Measurements from ENCODE around the gene MTA3.

MTA3 gene

GRCh38 chr2:42743659-42743990, 175.2 kb downstream of the MTA3 start:
- TF ChIP-seq CTCF (IDR thresholded peaks at IDR 0.05; ENCODE audit: low read depth, low read length, missing control alignments), result no peak

GRCh38 chr2:42744545-42745082, 176.2 kb downstream of the MTA3 start:
- no peak for TF ChIP-seq CTCF (IDR thresholded peaks at IDR 0.05; ENCODE audit: low read depth, low read length, missing control alignments)
- H3K4me3 ChIP-seq (replicated peaks; ENCODE audit: low read depth, low read length), result no peak overlapping the region
- no peak for DNase-seq (ENCODE audit: extremely low read depth, low read depth)

More at GRCh38 chr2:42743659-42743990, 175.2 kb downstream of the MTA3 start:
- H3K4me3 ChIP-seq (replicated peaks; ENCODE audit: low read depth, low read length), result no peak overlapping the region
- DNase-seq (ENCODE audit: extremely low read depth, low read depth), result no peak

GRCh38 chr2:42747422-42747821, 179.0 kb downstream of the MTA3 start:
- H3K4me3 ChIP-seq (replicated peaks; ENCODE audit: low read depth, low read length), result no peak overlapping the region
- TF ChIP-seq CTCF (IDR thresholded peaks at IDR 0.05; ENCODE audit: low read depth, low read length, missing control alignments), result no peak
- DNase-seq (ENCODE audit: extremely low read depth, low read depth), result no peak

- no peak for DNase-seq (ENCODE audit: extremely low read depth, low read depth)
- no peak overlapping the region for H3K4me3 ChIP-seq (replicated peaks; ENCODE audit: low read depth, low read length)
- TF ChIP-seq CTCF (IDR thresholded peaks at IDR 0.05; ENCODE audit: low read depth, low read length, missing control alignments), result no peak
These were observed 180.4 kb downstream of the MTA3 start for GRCh38 chr2:42748840-42749239.

- no peak for TF ChIP-seq CTCF (IDR thresholded peaks at IDR 0.05; ENCODE audit: low read depth, low read length, missing control alignments)
- H3K4me3 ChIP-seq (replicated peaks; ENCODE audit: low read depth, low read length), result no peak overlapping the region
- DNase-seq (ENCODE audit: extremely low read depth, low read depth), result no peak
These were observed 183.9 kb downstream of the MTA3 start for GRCh38 chr2:42752314-42752713.

- H3K4me3 ChIP-seq (replicated peaks; ENCODE audit: low read depth, low read length), result no peak overlapping the region
- TF ChIP-seq CTCF (IDR thresholded peaks at IDR 0.05; ENCODE audit: low read depth, low read length, missing control alignments), result no peak
- no peak for DNase-seq (ENCODE audit: extremely low read depth, low read depth)
These were observed 184.7 kb downstream of the MTA3 start for GRCh38 chr2:42752816-42753813.
